H9 (cell line): ENCODE measurements around the gene CASK. TPM values are rescaled to one million over a fixed set of nuclear protein-coding genes. Genes with fewer than 3 reads are reported as not detected.

ENCODE experiments used
- DNase-seq: peaks from one replicate; pipeline ENCODE4 v3.0.0-alpha.2; 2017
- H2AFZ ChIP-seq: one replicate; pipeline ENCODE4 v1.6.1; 2013; ENCODE audit warnings: mild to moderate bottlenecking, low read length, control low read depth, moderate library complexity
- H2AK5ac ChIP-seq: 2 replicates; pipeline ENCODE4 v1.6.1; 2013; ENCODE audit warnings: low read length, control low read depth, mixed read lengths; ENCODE audit not compliant: insufficient read length
- H2BK120ac ChIP-seq: one replicate; pipeline ENCODE4 v1.6.1; 2013; ENCODE audit warnings: low read depth, mild to moderate bottlenecking, low read length, control low read depth, inconsistent platforms; ENCODE audit not compliant: poor library complexity, severe bottlenecking
- H2BK12ac ChIP-seq: 2 replicates; pipeline ENCODE4 v1.6.1; 2013; ENCODE audit warnings: low read length, control low read depth, mixed read lengths, low read depth; ENCODE audit not compliant: insufficient read length
- H2BK15ac ChIP-seq: 2 replicates; pipeline ENCODE4 v1.6.1; 2013; ENCODE audit warnings: low read depth, low read length, control low read depth
- H2BK20ac ChIP-seq: one replicate; pipeline ENCODE4 v1.6.1; 2013; ENCODE audit warnings: low read depth, mild to moderate bottlenecking, low read length, control low read depth, inconsistent platforms; ENCODE audit not compliant: poor library complexity, severe bottlenecking
- H2BK5ac ChIP-seq: 2 replicates; pipeline ENCODE4 v1.6.1; 2013; ENCODE audit warnings: low read length, control low read depth, mixed read lengths; ENCODE audit not compliant: insufficient read length
- H3K14ac ChIP-seq: 2 replicates; pipeline ENCODE4 v1.6.1; 2013; ENCODE audit warnings: low read length, control low read depth; ENCODE audit not compliant: insufficient read depth
- H3K18ac ChIP-seq: 2 replicates; pipeline ENCODE4 v1.6.1; 2013; ENCODE audit warnings: low read depth, mild to moderate bottlenecking, mixed read lengths, low read length, control low read depth; ENCODE audit not compliant: insufficient read length
- H3K23ac ChIP-seq: 2 replicates; pipeline ENCODE4 v1.6.1; 2013; ENCODE audit warnings: low read length, control low read depth, mixed read lengths, low read depth; ENCODE audit not compliant: insufficient read length
- H3K23me2 ChIP-seq: 2 replicates; pipeline ENCODE4 v1.6.1; 2013; ENCODE audit warnings: low read depth, mild to moderate bottlenecking, mixed read lengths, low read length, control low read depth; ENCODE audit not compliant: insufficient read length, poor library complexity, severe bottlenecking
- H3K27ac ChIP-seq: 2 replicates; pipeline ENCODE4 v1.5.1; 2013; ENCODE audit warnings: low read length, control low read depth, mixed read lengths, low read depth; ENCODE audit not compliant: insufficient read length
- H3K27me3 ChIP-seq: 2 replicates; pipeline ENCODE4 v1.6.1; 2013; ENCODE audit warnings: low read length, control low read depth, inconsistent platforms; ENCODE audit not compliant: insufficient read depth
- H3K4ac ChIP-seq: 2 replicates; pipeline ENCODE4 v1.6.1; 2013; ENCODE audit warnings: low read depth, mild to moderate bottlenecking, control low read depth, inconsistent platforms, low read length, moderate library complexity
- H3K4me1 ChIP-seq: 2 replicates; pipeline ENCODE4 v1.6.1; 2013; ENCODE audit warnings: low read length, control low read depth, inconsistent platforms; ENCODE audit not compliant: insufficient read depth
- H3K4me2 ChIP-seq: 2 replicates; pipeline ENCODE4 v1.6.1; 2013; ENCODE audit warnings: low read length, control low read depth, mixed read lengths; ENCODE audit not compliant: insufficient read length, insufficient read depth
- H3K56ac ChIP-seq: 2 replicates; pipeline ENCODE4 v1.6.1; 2013; ENCODE audit warnings: low read depth, mild to moderate bottlenecking, mixed read lengths, low read length, control low read depth; ENCODE audit not compliant: insufficient read length
- H3K79me1 ChIP-seq: 2 replicates; pipeline ENCODE4 v1.6.1; 2013; ENCODE audit warnings: low read depth, mild to moderate bottlenecking, moderate library complexity, low read length, control low read depth, inconsistent platforms; ENCODE audit not compliant: insufficient read depth, poor library complexity, severe bottlenecking
- H3K79me2 ChIP-seq: 2 replicates; pipeline ENCODE4 v1.6.1; 2013; ENCODE audit warnings: low read length, control low read depth, inconsistent platforms; ENCODE audit not compliant: insufficient read depth
- H3K9ac ChIP-seq: 2 replicates; pipeline ENCODE4 v1.6.1; 2013; ENCODE audit warnings: low read length, control low read depth, mixed read lengths; ENCODE audit not compliant: insufficient read length; ENCODE audit errors: extremely low read depth
- H3K9me3 ChIP-seq: one replicate; pipeline ENCODE4 v1.6.1; 2013; ENCODE audit warnings: low read depth, low read length, inconsistent platforms; ENCODE audit not compliant: control insufficient read depth
- H3T11ph ChIP-seq: one replicate; pipeline ENCODE4 v1.6.1; 2013; ENCODE audit warnings: mild to moderate bottlenecking, low read length, control low read depth, inconsistent platforms
- H4K20me1 ChIP-seq: one replicate; pipeline ENCODE4 v1.6.1; 2013; ENCODE audit not compliant: control insufficient read depth, insufficient read length, insufficient read depth
- H4K5ac ChIP-seq: 2 replicates; pipeline ENCODE4 v1.6.1; 2013; ENCODE audit warnings: low read depth, mild to moderate bottlenecking, mixed read lengths, low read length, control low read depth; ENCODE audit not compliant: insufficient read length
- H4K8ac ChIP-seq: replicated peaks from 2 replicates; pipeline ENCODE4 v1.6.1; 2013; ENCODE audit warnings: low read length, control low read depth, mixed read lengths, low read depth; ENCODE audit not compliant: insufficient read length
- H4K91ac ChIP-seq: 2 replicates; pipeline ENCODE4 v1.6.1; 2013; ENCODE audit warnings: low read depth, mild to moderate bottlenecking, moderate library complexity, mixed read lengths, low read length, control low read depth; ENCODE audit not compliant: insufficient read length
- H3K27ac Mint-ChIP-seq, 3 experiments: 2 replicates in 2 of 3; 3 replicates in 1 of 3; pipeline ENCODE4 v1.8.0; 2020 to 2021; ENCODE audit warnings: mixed read lengths in 3 of 3, mild to moderate bottlenecking in 1 of 3, moderate library complexity in 1 of 3
- H3K27me3 Mint-ChIP-seq: 2 replicates; pipeline ENCODE4 v1.8.0; 2021; ENCODE audit warnings: low read depth, mild to moderate bottlenecking, moderate library complexity, mixed read lengths
- H3K36me3 Mint-ChIP-seq, 3 experiments: 2 replicates in 2 of 3; 3 replicates in 1 of 3; pipeline ENCODE4 v1.8.0; 2020 to 2021; ENCODE audit warnings: low read depth in 3 of 3, mixed read lengths in 3 of 3; ENCODE audit not compliant: insufficient read depth in 1 of 3
- H3K4me1 Mint-ChIP-seq, 2 experiments: 2 replicates each; pipeline ENCODE4 v1.8.0; 2020; ENCODE audit warnings: mixed read lengths in 2 of 2
- H3K4me3 Mint-ChIP-seq, 2 experiments: 2 replicates in 1 of 2; 3 replicates in 1 of 2; pipeline ENCODE4 v1.8.0; 2020 to 2021; ENCODE audit warnings: mild to moderate bottlenecking in 2 of 2, mixed read lengths in 2 of 2, moderate library complexity in 1 of 2
- H3K9me3 Mint-ChIP-seq, 2 experiments: 2 replicates in 1 of 2; 3 replicates in 1 of 2; pipeline ENCODE4 v1.8.0; 2020; ENCODE audit warnings: mild to moderate bottlenecking in 2 of 2, mixed read lengths in 2 of 2, moderate library complexity in 1 of 2
- WGBS: extraction: QIAGEN DNeasy Blood & Tissue Kit; methylation state at CpG from one replicate; pipeline ENCODE4 v1.1.7; 2013; ENCODE audit warnings: missing lambda C conversion rate, low lambda C conversion rate, mixed read lengths; ENCODE audit not compliant: insufficient read length; ENCODE audit errors: extremely low coverage; 5-methylcytosine and 5-hydroxymethylcytosine counted together
- total RNA-seq: library from RNA; stranded (reverse); gene quantifications from 2 replicates; pipeline ENCODE4 v1.2.1, GENCODE V29; 2021
- TF ChIP-seq, protein P1 (sequence below): fragments of 200-600 bp; sonication (generic); conservative IDR thresholded peaks from 3 replicates; pipeline ENCODE4 v1.8.0; 2021; ENCODE audit warnings: antibody characterized with exemption, mild to moderate bottlenecking

Gene CASK
- total RNA-seq, 1 experiment from 2014 or later: 44.1 TPM

DNA sequence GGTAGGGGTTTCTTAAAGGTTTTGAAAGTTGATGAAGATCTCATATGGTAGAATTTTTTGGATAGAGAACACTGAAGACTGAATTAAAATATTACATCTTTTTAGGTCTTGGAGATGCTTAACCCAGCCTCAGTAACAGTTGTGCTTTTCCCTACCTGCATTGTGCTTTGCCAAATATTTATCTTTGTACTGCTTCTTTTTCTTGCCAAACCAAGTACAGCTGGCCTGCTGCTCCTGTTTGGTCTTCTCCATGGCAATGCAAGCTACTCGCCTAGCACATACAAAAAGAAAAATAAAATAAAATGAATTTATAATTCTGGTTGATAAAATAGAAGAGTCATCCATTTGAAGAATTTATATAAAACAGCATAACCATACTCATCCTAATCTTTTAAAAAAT is 380.8 kb downstream of the CASK start:
- peaks cover 35 to 42% of the 10 kb centered on the region in 2 experiments for H3K9me3 Mint-ChIP-seq
- Histone ChIP-seq H2BK5ac (no peak overlapping the region), H2BK120ac (no peak overlapping the region), H3K23me2 (no peaks in the 10 kb centered on the region), H4K91ac (no peak overlapping the region), H4K20me1 (no peaks in the 10 kb centered on the region), H3K23ac (no peak overlapping the region), H3K4me2 (no peak overlapping the region), H4K5ac (no peak overlapping the region), H2BK12ac (no peak overlapping the region), H2BK20ac (no peak overlapping the region), H3K27ac (no peak overlapping the region), H3K9me3 (no peaks in the 10 kb centered on the region), H3K79me2 (no peaks in the 10 kb centered on the region), H3K27me3 (no peaks in the 10 kb centered on the region), H3K18ac (no peak overlapping the region), H2BK15ac (no peak overlapping the region), H2AK5ac (no peak overlapping the region), H3K56ac (no peak overlapping the region), H3K14ac (no peak overlapping the region), H2AFZ (no peak overlapping the region), H3K4ac (no peak overlapping the region), H3K9ac (no peak overlapping the region), H3K79me1 (no peaks in the 10 kb centered on the region), H3T11ph (no peak overlapping the region), H4K8ac (no peak overlapping the region), H3K4me1 (no peaks in the 10 kb centered on the region)
- no peaks in the 10 kb centered on the region for H3K4me1 Mint-ChIP-seq
- TF ChIP-seq, protein P1, sequence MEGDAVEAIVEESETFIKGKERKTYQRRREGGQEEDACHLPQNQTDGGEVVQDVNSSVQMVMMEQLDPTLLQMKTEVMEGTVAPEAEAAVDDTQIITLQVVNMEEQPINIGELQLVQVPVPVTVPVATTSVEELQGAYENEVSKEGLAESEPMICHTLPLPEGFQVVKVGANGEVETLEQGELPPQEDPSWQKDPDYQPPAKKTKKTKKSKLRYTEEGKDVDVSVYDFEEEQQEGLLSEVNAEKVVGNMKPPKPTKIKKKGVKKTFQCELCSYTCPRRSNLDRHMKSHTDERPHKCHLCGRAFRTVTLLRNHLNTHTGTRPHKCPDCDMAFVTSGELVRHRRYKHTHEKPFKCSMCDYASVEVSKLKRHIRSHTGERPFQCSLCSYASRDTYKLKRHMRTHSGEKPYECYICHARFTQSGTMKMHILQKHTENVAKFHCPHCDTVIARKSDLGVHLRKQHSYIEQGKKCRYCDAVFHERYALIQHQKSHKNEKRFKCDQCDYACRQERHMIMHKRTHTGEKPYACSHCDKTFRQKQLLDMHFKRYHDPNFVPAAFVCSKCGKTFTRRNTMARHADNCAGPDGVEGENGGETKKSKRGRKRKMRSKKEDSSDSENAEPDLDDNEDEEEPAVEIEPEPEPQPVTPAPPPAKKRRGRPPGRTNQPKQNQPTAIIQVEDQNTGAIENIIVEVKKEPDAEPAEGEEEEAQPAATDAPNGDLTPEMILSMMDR: no peak
- no peak overlapping the region for H3K27ac Mint-ChIP-seq
- H3K36me3 Mint-ChIP-seq: peaks cover 2 to 16% (median 5%) of the 10 kb centered on the region in 3 experiments; a peak in 6 of 7 replicates
- no peak overlapping the region for H3K4me3 Mint-ChIP-seq
- no CpG with 5 or more reads among the region's 1 CpG for whole genome bisulfite sequencing
- H3K27me3 Mint-ChIP-seq: no peaks in the 10 kb centered on the region
- DNase-seq: no peak
